Urinary bladder (tissue), 2 donors: ENCODE measurements around the gene CDC73. TPM values are rescaled to one million over a fixed set of nuclear protein-coding genes. Genes with fewer than 3 reads are reported as not detected.

Experiments used
- polyA plus RNA-seq: library from polyadenylated mRNA; stranded (reverse); fragments of 200-250 nt; gene quantifications from one replicate; pipeline ENCODE4 v1.2.3, GENCODE V29; 2013
- small RNA-seq: library from RNA; depleted of rRNA; stranded (forward); fragments of <200 nt; gene quantifications from one replicate; pipeline ENCODE3, GENCODE V24; 2014
- total RNA-seq: library from RNA; depleted of rRNA; stranded (reverse); fragments of >200 nt; gene quantifications from one replicate; pipeline ENCODE4 v1.2.3, GENCODE V29; 2014
- donor health status: healthy.

Gene CDC73
- total and polyA plus RNA-seq, 2 donors = 20.3 to 79.6 TPM

Small RNAs within 50 kb of the gene (small RNA-seq; reads per million reads assigned to genes)
- 0.24 reads per million for gene MIR1278

Other genes starting within 250 kb of the CDC73 start
- 58.6 TPM for gene UCHL5, start 62.7 kb upstream of the CDC73 start, total RNA-seq
- gene UCHL5, start 62.7 kb upstream of the CDC73 start, polyA plus RNA-seq = 22.8 TPM
- 222 TPM for gene RO60, start 62.4 kb upstream of the CDC73 start, total RNA-seq
- 14.7 TPM for gene RO60, start 62.4 kb upstream of the CDC73 start, polyA plus RNA-seq
- 11.2 TPM for gene GLRX2, start 16.6 kb upstream of the CDC73 start, total RNA-seq
- gene GLRX2, start 16.6 kb upstream of the CDC73 start, polyA plus RNA-seq = 11.8 TPM
- 19.5 TPM for gene B3GALT2, start 64.6 kb downstream of the CDC73 start, total RNA-seq
- 3.5 TPM for gene B3GALT2, start 64.6 kb downstream of the CDC73 start, polyA plus RNA-seq